GM21717 (cell line): ENCODE data around the gene BPTF.
A peak's percentile ranks its signal among the peaks of the same experiment; 100 is the strongest.
"Not testable (repeated sequence)": the region's sequence is repeated elsewhere in the genome, so short reads cannot be mapped to it uniquely, and the experiment has no call there.

Experiments used
- ATAC-seq: cut with Tn5 transposase; IDR thresholded peaks from one replicate; pipeline ENCODE4 v1.9.1; 2021; ENCODE audit warnings: mild to moderate bottlenecking, moderate library complexity; ENCODE audit not compliant: unreplicated experiment

The BPTF gene

GRCh38 chr17:67824735-67825626 lies at the start of gene BPTF:
BPTF (plus strand) TSS chr17:67825503; CDS start chr17:67825725, 222 bp downstream.
- peak; percentile 70 for ATAC-seq

- no peak for ATAC-seq
Measured at GRCh38 chr17:67779098-67779672, 46.1 kb upstream of the BPTF start.

DNA sequence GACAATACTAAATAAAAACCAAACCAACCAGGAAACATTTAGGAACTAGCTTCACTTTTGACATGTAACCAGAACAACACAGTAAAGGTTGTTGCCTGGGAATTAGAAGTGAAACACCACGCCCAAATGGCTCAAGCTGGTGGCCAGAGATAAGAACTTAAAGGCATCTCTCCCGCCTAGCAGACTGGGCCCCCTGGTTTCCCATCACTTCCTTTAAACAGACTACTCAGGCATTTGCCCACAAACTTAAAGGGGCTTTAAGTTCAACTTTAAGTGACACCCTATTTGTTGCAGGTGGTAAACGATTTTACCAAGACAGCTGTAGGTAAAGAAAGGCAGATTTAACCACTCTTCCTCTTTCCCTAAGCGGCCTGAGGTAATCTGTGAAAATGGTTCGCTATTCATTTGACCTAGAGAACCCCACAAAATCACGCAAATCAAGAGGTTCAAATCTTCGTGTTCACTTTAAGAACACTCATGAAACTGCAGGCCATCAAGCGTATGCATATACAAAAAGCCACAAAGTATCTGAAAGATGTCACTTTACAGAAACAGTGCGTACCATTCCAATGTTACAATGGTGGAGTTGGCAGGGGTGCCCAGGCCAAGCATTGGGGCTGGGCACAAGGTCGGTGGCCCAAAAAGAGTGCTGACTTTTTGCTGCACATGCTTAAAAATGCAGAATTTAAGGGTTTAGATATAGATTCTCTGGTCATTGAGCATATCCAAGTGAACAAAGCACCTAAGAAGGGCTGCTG lies 40.8 kb upstream of the BPTF start:
- no peak for ATAC-seq

GRCh38 chr17:67785122-67785477 lies 40.2 kb upstream of the BPTF start:
- ATAC-seq: no peak

DNA sequence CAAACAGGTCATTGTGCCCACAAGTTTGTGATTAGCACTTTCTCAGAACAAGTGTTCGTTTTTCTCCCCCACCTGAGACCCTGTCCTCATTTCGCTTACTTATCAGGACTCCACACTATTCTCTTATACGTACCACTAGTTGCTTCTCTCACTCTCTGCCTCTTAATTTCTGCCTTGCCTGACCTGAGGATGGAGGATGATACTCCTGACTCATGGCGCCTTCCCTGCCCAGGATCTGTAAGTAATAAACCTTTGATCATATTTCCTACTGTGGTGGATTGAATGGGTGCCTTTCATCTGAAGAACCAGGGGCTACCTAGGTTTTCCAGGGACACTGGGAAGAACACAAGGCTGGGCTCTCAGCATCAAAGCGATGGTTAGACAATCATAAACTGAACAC lies 39.8 kb upstream of the BPTF start:
- ATAC-seq: no peak

DNA sequence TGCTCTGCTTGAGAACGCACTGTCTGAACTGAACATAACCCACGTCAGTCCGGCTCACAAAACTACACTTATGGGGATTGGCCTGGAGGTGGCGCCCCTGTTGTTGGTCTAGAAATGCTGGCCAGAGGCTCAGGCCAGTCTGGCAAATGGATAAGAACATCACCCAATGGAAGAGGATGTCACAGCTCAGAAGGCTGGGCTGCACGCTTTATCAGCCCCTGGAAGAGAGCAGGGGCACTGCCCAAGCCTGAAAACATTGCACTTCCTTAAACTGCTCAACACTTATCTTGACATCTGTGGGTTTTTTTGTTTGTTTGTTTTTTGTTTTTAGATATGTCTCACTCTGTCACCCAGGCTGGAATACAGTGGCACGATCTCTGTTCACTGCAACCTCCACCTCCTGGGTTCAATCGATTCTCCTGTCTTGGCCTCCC lies 24.8 kb upstream of the BPTF start:
- peak; percentile 67 for ATAC-seq

DNA sequence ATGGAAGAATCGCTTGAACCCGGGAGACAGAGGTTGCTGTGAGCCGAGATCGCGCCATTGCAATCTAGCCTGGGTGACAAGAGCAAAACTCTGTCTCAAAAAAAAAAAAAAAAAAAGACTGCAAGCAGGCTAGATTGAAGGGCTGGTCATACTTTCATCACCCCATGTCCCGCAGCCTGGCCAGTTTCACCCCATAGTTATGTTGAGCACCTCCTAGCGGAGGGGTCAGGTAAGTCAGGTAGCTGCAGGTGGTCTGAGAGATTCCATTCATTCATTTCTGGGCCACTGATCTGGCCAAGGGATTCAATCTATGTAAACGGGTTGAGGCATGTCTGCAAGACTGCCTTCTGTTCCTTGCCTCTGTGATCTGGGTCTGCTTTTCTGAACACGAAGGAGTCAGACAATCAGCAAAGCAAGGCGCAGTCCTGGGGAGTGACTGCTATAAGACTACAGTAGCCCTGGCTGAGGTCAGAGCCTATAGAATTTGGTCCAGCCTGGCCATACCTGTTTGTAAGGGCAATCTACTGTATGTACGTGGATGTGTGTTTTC lies 23.6 kb upstream of the BPTF start:
- no peak for ATAC-seq

DNA sequence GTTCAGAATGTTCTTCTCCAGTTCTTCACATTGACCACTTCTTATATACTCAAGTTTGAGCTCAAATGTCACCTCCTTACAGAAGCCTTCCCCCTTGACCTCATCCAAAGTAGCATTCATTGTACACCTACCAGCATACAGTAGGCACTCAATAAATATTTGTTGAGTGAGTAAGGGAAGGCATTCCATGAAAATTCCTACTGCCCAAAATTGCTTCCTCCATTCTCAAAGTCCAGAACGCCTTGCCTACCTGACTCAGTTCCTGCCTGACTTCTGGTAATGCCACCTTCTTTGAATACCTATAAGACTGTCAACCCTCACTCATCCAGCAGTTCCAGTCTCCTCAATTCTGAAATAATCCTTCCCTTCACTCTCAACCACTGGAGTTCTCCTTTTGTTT lies 14.8 kb upstream of the BPTF start:
- ATAC-seq: no peak

- ATAC-seq: not testable (repeated sequence)
Measured at GRCh38 chr17:67812380-67812779, 12.9 kb upstream of the BPTF start.

DNA sequence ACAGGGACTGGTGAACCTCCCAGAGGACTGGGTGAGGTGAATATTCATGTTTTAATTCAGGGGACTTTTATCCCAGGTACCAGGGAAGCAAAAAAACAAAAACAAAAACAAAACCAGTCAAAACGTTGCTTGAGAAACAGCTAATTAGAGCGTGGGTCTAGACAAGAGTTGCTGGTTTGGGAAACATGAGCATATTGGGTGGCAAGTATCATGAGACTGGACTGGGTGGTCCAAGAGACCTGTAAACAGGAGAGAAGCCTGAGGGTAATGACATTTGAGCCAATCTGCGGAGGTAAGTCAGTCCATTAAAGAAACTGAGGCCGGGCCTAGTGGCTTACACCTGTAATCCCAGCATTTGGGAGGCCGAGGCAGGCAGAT lies 11.5 kb upstream of the BPTF start:
- no peak for ATAC-seq

GRCh38 chr17:67818110-67819002 lies 6.9 kb upstream of the BPTF start:
- peak; percentile 58 for ATAC-seq

- no peak for ATAC-seq
Measured at GRCh38 chr17:67819722-67820121, 5.6 kb upstream of the BPTF start.

- no peak for ATAC-seq
Measured at GRCh38 chr17:67821871-67822367, 3.4 kb upstream of the BPTF start.

- ATAC-seq: peak; percentile 37
Measured at GRCh38 chr17:67825627-67826601, 611 bp downstream of the BPTF start.

- peak; percentile 24 for ATAC-seq
Measured at GRCh38 chr17:67829331-67829730, 4.0 kb downstream of the BPTF start.

GRCh38 chr17:67830440-67830839 lies 5.1 kb downstream of the BPTF start:
- ATAC-seq: no peak

- ATAC-seq: no peak
Measured at GRCh38 chr17:67831268-67831667, 6.0 kb downstream of the BPTF start.

DNA sequence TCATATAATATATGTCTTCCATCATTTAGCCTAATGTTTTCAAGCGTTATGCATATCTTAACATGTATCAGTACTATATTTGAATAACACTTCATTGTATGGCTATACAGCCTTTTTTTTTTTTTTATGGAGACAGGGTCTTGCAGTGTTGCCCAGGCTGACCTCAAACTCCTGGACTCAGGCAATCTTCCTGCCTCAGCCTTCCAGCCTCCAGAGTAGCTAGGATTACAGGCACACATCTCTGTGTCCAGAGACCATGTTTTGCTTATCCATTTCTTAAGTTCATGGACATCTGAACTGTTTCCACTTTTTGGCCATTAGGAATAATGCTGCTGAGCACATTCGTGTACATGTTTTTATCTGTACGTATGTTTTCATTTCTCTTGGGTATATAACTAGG lies 7.8 kb downstream of the BPTF start:
- ATAC-seq: no peak
